Sigmoid colon (tissue), 7 donors: ENCODE data around the gene PARD3. TPM values are rescaled to one million over a fixed set of nuclear protein-coding genes. Genes with fewer than 3 reads are reported as not detected.
A peak's percentile ranks its signal among the peaks of the same experiment; 100 is the strongest.

Source experiments
- DNase-seq: peaks from one replicate; pipeline ENCODE4 v3.0.0-alpha.2; 2019
- H3K27ac ChIP-seq, 4 donors: fragments of 200-600 bp; sonication (generic); one replicate each; pipeline ENCODE4 v1.5.1; 2016 to 2019; ENCODE audit warnings: mild to moderate bottlenecking in 1 of 4
- H3K27me3 ChIP-seq, 3 donors: fragments of 200-600 bp; sonication (generic); one replicate each; pipeline ENCODE4 v1.5.1; 2019; ENCODE audit warnings: mild to moderate bottlenecking in 1 of 3
- H3K36me3 ChIP-seq, 4 donors: fragments of 200-600 bp; sonication (generic); one replicate each; pipeline ENCODE4 v1.5.1; 2016 to 2019
- H3K4me1 ChIP-seq, 4 donors: fragments of 200-600 bp; sonication (generic); one replicate each; pipeline ENCODE4 v1.5.1; 2017 to 2019
- H3K4me3 ChIP-seq, 4 donors: fragments of 200-600 bp; sonication (generic); one replicate each; pipeline ENCODE4 v1.5.1; 2017 to 2019; ENCODE audit warnings: mild to moderate bottlenecking in 2 of 4, moderate library complexity in 1 of 4
- H3K9me3 ChIP-seq, 4 donors: fragments of 200-600 bp in 3 of 4; sonication (generic) in 3 of 4; one replicate each; pipeline versions ENCODE4 v1.5.1 to v1.6.1; 2013 to 2019
- EP300 ChIP-seq, 4 donors: sonication (generic); formaldehyde crosslinking; IDR thresholded peaks; one replicate each; pipeline ENCODE4 v1.6.1; 2017; ENCODE audit warnings: antibody characterized with exemption in 4 of 4
- POLR2A ChIP-seq, 2 donors: fragments of 450-650 bp; IDR thresholded peaks; one replicate each; pipeline ENCODE4 v1.6.1; 2016; ENCODE audit warnings: antibody characterized with exemption in 2 of 2, mild to moderate bottlenecking in 2 of 2, moderate library complexity in 2 of 2
- POLR2AphosphoS5 ChIP-seq, 4 donors: sonication (generic); formaldehyde crosslinking; IDR thresholded peaks; one replicate each; pipeline ENCODE4 v1.6.1; 2017; ENCODE audit warnings: antibody characterized with exemption in 4 of 4
- WGBS, 2 donors: extraction: QIAGEN DNeasy Blood & Tissue Kit; methylation state at CpG; one replicate each; pipeline ENCODE4 v1.1.7; 2013; 5-methylcytosine and 5-hydroxymethylcytosine counted together
- intact Hi-C: fragments of 100-400 bp; cut with DNase I; formaldehyde crosslinking; loops from one replicate; pipeline ENCODE4 v1.15.1; 2023
- polyA plus RNA-seq, 3 donors: library from polyadenylated mRNA; stranded (reverse); fragments of 200-250 nt; gene quantifications; one replicate each; pipeline ENCODE4 v1.2.3, GENCODE V29; 2013
- total RNA-seq, 4 donors: library from RNA; depleted of rRNA; stranded (reverse); fragments of >200 nt; gene quantifications; one replicate each; pipeline ENCODE4 v1.1.0, GENCODE V29; 2016
- TF ChIP-seq, protein P1 (sequence below), 4 experiments: fragments of 450-650 bp in 3 of 4; fragments of 200-600 bp in 1 of 4; IDR thresholded peaks; one replicate each; pipeline ENCODE4 v1.5.1; 2016 to 2019; ENCODE audit warnings: antibody characterized with exemption in 4 of 4, mild to moderate bottlenecking in 3 of 4, moderate library complexity in 2 of 4
- donor health status: healthy with polysubstance abuse.
- donor health status: Bipolar disorder and iron deficiency.
- donor health status: healthy.

The PARD3 gene
- total and polyA plus RNA-seq, 7 donors: 17.5 to 96.4 (median 75.9) TPM

DNA sequence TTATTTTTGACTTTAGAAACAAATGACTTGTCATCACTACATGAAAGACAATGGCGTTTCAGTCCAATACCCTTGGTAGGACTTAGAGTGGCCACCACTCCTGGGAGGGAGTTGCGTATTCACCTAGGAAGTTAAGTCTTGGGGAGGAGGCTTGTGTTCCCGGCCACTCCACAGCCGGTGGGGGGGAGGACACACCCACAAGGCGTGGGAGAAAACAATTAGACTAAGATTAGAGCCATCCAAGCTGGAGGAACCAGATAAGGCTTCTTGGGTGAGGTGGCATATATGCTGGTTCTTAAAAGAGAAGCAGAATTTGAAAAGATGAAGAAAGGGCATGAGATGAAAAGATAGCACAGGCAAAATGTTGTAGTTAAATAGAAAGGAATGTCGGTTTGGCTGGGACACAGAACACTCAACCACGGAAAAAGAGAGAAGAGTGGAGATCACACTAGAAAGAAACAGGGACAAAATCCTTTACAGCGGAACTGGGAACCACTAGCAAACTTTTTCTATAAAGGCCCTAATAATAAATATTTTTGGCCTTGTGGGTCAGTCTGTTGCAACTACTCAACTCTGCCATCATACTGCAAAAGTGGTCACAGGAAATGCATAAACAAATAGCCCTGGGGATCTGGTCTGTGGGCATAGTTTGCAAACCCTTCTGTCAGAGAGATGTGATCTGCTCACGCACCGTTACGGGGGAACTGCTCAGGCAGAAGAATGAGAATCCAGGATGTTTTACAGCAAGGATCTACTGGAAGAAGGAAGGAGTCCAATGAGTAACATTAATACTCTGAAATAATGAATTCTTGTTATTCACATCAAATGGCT, 651.8 kb downstream of the PARD3 start:
- no peak overlapping the region for H3K4me3 ChIP-seq
- H3K27ac ChIP-seq: no peak overlapping the region

DNA sequence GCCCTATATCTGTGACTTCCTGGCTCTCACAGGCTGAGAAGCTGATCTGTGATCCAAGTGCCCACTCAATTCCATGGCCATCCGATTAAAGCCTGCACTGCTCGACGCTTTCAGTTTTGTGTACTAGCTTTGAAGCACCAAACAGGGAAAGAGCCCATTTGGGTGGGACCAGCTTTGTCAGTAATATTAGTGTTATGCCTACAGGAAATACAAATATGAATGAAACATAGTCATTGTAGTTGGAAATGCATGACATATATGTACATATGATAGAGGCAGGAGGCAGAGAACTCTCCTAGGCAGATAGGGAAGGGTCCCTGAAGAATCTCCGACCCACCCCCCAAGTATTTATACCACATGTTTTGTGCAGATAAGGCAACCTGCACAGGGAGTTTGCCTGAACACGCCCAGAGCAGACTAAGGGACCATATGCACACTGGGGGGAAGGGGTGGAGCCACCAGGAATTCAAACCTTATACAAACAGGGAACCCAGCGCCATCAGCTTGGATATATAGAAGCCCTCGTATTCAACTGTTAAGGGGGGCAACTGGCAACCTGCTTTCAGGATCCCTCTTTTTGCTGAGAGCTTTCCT, 653.2 kb downstream of the PARD3 start:
- Histone ChIP-seq H3K27me3 (no peaks in the 10 kb centered on the region), H3K4me1 (peaks cover 0 to 8% (median 6%) of the 10 kb centered on the region in 4 donors), H3K9me3 (no peaks in the 10 kb centered on the region), H3K27ac (no peak overlapping the region), H3K36me3 (no peaks in the 10 kb centered on the region), H3K4me3 (no peak overlapping the region)
- no peak for TF ChIP-seq POLR2A (IDR thresholded peaks at IDR 0.05)
- no peak for TF ChIP-seq EP300 (IDR thresholded peaks at IDR 0.05)
- TF ChIP-seq, protein P1, sequence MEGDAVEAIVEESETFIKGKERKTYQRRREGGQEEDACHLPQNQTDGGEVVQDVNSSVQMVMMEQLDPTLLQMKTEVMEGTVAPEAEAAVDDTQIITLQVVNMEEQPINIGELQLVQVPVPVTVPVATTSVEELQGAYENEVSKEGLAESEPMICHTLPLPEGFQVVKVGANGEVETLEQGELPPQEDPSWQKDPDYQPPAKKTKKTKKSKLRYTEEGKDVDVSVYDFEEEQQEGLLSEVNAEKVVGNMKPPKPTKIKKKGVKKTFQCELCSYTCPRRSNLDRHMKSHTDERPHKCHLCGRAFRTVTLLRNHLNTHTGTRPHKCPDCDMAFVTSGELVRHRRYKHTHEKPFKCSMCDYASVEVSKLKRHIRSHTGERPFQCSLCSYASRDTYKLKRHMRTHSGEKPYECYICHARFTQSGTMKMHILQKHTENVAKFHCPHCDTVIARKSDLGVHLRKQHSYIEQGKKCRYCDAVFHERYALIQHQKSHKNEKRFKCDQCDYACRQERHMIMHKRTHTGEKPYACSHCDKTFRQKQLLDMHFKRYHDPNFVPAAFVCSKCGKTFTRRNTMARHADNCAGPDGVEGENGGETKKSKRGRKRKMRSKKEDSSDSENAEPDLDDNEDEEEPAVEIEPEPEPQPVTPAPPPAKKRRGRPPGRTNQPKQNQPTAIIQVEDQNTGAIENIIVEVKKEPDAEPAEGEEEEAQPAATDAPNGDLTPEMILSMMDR (IDR thresholded peaks at IDR 0.05): no peak
- TF ChIP-seq POLR2AphosphoS5 (IDR thresholded peaks at IDR 0.05): no peak
- no peak for DNase-seq
- intact Hi-C loops: no loop called here
- WGBS, 2 donors: 88 to 89% methylated on average over 7 of the region's 7 CpGs

More for the DNA sequence above, 651.8 kb downstream of the PARD3 start:
- intact Hi-C loops: no loop called here
- no peaks in the 10 kb centered on the region for H3K36me3 ChIP-seq
- WGBS, 2 donors: 75 to 81% methylated on average over 11 of the region's 11 CpGs
- H3K27me3 ChIP-seq: no peaks in the 10 kb centered on the region
- H3K4me1 ChIP-seq: peaks cover 0 to 1% (median 0%) of the 10 kb centered on the region in 4 donors
- H3K9me3 ChIP-seq: no peaks in the 10 kb centered on the region
- TF ChIP-seq POLR2A (IDR thresholded peaks at IDR 0.05): no peak
- TF ChIP-seq, protein P1 (IDR thresholded peaks at IDR 0.05): no peak
- no peak for TF ChIP-seq POLR2AphosphoS5 (IDR thresholded peaks at IDR 0.05)
- no peak for TF ChIP-seq EP300 (IDR thresholded peaks at IDR 0.05)
- no peak for DNase-seq

DNA sequence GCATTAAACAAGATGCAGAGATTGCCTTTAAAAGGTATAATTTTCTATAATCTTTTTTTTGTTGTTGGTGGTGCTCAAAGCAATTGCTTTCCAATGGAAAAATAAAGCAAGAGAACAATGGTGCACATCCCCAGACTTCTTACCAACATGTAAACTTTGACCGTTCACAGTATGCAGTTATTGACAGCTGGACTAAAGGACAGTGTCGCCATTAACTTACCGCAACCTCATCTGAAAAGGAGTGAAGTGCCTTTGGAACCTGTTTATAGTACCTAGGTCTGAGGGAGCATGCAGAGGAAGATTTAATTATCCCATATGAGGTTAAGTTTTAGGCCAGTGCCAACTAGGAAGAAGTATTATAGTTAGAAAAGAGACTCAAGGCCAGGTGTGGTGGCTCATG, 654.5 kb downstream of the PARD3 start:
- Histone ChIP-seq H3K36me3 (no peaks in the 10 kb centered on the region), H3K4me3 (no peak overlapping the region), H3K27me3 (no peaks in the 10 kb centered on the region), H3K4me1 (peaks cover 0 to 14% (median 11%) of the 10 kb centered on the region in 4 donors), H3K27ac (no peak overlapping the region), H3K9me3 (no peaks in the 10 kb centered on the region)
- no peak for DNase-seq
- 95 to 98% methylated on average over 3 of the region's 3 CpGs for WGBS, 2 donors
- TF ChIP-seq EP300 (IDR thresholded peaks at IDR 0.05) (no peak), POLR2AphosphoS5 (IDR thresholded peaks at IDR 0.05) (no peak), POLR2A (IDR thresholded peaks at IDR 0.05) (no peak)
- TF ChIP-seq, protein P1 (IDR thresholded peaks at IDR 0.05): no peak
- intact Hi-C loops: no loop called here

DNA sequence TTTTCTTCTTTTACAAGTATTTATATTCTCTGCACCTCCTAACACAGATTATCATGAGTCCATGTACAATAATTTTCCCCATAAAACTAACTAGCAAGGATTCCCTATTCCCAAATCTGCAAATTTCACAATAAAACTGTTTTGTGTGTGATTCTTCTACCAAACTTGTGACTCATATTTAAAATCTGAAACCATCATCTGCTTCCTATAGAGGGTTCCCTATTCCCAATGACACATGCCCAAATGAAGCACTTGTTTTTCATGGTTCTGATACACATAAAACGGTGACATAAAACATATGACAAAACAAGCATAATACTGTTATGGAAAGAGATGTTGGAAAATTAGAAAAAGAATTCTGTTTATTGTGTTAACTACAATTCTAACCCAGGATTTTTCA, 657.6 kb downstream of the PARD3 start:
- WGBS, 2 donors: 84 to 90% methylated on average over 1 of the region's 1 CpG
- Histone ChIP-seq H3K4me3 (no peak overlapping the region), H3K9me3 (no peaks in the 10 kb centered on the region), H3K27me3 (no peaks in the 10 kb centered on the region), H3K4me1 (peaks cover 0 to 14% (median 11%) of the 10 kb centered on the region in 4 donors), H3K27ac (peak overlapping the region in 1 of 4 donors; percentile 18), H3K36me3 (no peaks in the 10 kb centered on the region)
- no peak for TF ChIP-seq POLR2AphosphoS5 (IDR thresholded peaks at IDR 0.05)
- no peak for TF ChIP-seq POLR2A (IDR thresholded peaks at IDR 0.05)
- TF ChIP-seq, protein P1 (IDR thresholded peaks at IDR 0.05): no peak
- no peak for TF ChIP-seq EP300 (IDR thresholded peaks at IDR 0.05)
- no peak for DNase-seq
- intact Hi-C loops: no loop called here
